CD4-positive, CD25-positive, alpha-beta regulatory T cell (primary cell): Measurements from ENCODE around the gene PLG. TPM values are rescaled to one million over a fixed set of nuclear protein-coding genes. Genes with fewer than 3 reads are reported as not detected.
"Not testable (repeated sequence)": the region's sequence is repeated elsewhere in the genome, so short reads cannot be mapped to it uniquely, and the experiment has no call there.

ENCODE experiments used
- ATAC-seq, 2 donors: fragments of 150-1000 bp; cut with Tn5 transposase; one replicate each; pipeline ENCODE4 v1.10.0; 2021; ENCODE audit warnings: low read depth in 2 of 2, moderate number of reproducible peaks in 2 of 2, moderate library complexity in 1 of 2
- DNase-seq, 3 donors: peaks; one replicate each; pipeline versions ENCODE4 v3.0.0 to v3.0.0-alpha.2; 2012 to 2022; ENCODE audit warnings: mixed read lengths in 1 of 3
- H3K27ac ChIP-seq: one replicate; pipeline ENCODE4 v1.7.0; 2013; ENCODE audit warnings: mild to moderate bottlenecking, low read length; ENCODE audit not compliant: insufficient read depth, poor library complexity, severe bottlenecking
- H3K27me3 ChIP-seq: one replicate; pipeline ENCODE4 v1.7.0; 2013; ENCODE audit warnings: low read length; ENCODE audit not compliant: control insufficient read depth, insufficient read depth
- H3K36me3 ChIP-seq: one replicate; pipeline ENCODE4 v1.7.0; 2013; ENCODE audit warnings: mild to moderate bottlenecking, low read length, moderate library complexity; ENCODE audit not compliant: control insufficient read depth, insufficient read depth
- H3K4me1 ChIP-seq: 2 replicates; pipeline ENCODE4 v1.7.0; 2013; ENCODE audit warnings: mild to moderate bottlenecking, low read length; ENCODE audit not compliant: insufficient read depth, control insufficient read depth, poor library complexity, severe bottlenecking
- H3K4me3 ChIP-seq: one replicate; pipeline ENCODE4 v1.7.0; 2013; ENCODE audit warnings: low read depth, mild to moderate bottlenecking, low read length, moderate library complexity
- H3K9me3 ChIP-seq, 2 experiments: 1 replicate in 1 of 2; 2 replicates in 1 of 2; pipeline ENCODE4 v1.7.0; 2013; ENCODE audit warnings: low read length in 2 of 2, mild to moderate bottlenecking in 1 of 2, moderate library complexity in 1 of 2; ENCODE audit not compliant: control insufficient read depth in 2 of 2
- H3K27ac Mint-ChIP-seq, 3 donors: one replicate each; pipeline ENCODE4 v1.8.0; 2020 to 2022; ENCODE audit warnings: mild to moderate bottlenecking in 3 of 3, mixed read lengths in 3 of 3, moderate library complexity in 2 of 3
- H3K27me3 Mint-ChIP-seq: one replicate; pipeline ENCODE4 v1.8.0; 2022; ENCODE audit warnings: mild to moderate bottlenecking, mixed read lengths
- H3K36me3 Mint-ChIP-seq: one replicate; pipeline ENCODE4 v1.8.0; 2020; ENCODE audit warnings: mixed read lengths
- H3K4me1 Mint-ChIP-seq, 4 donors: one replicate each; pipeline ENCODE4 v1.8.0; 2020 to 2022; ENCODE audit warnings: mixed read lengths in 4 of 4, mild to moderate bottlenecking in 1 of 4
- H3K4me3 Mint-ChIP-seq, 4 donors: one replicate each; pipeline ENCODE4 v1.8.0; 2020 to 2022; ENCODE audit warnings: mild to moderate bottlenecking in 4 of 4, mixed read lengths in 4 of 4, moderate library complexity in 3 of 4
- H3K9me3 Mint-ChIP-seq, 7 donors: one replicate each; pipeline ENCODE4 v1.8.0; 2020 to 2022; ENCODE audit warnings: mixed read lengths in 7 of 7, mild to moderate bottlenecking in 3 of 7, moderate library complexity in 2 of 7
- polyA plus RNA-seq, 4 donors: library from polyadenylated mRNA; unstranded; fragments of 300-500 nt; fragmentation: Illumina TruSeq; gene quantifications; one replicate each; pipeline ENCODE4 v1.2.3, GENCODE V29; 2021
- total RNA-seq: library from RNA; stranded (reverse); gene quantifications from one replicate; pipeline ENCODE4 v1.2.3, GENCODE V29; 2022

The PLG gene
- total and polyA plus RNA-seq, 5 donors from 2014 or later: not detected

DNA sequence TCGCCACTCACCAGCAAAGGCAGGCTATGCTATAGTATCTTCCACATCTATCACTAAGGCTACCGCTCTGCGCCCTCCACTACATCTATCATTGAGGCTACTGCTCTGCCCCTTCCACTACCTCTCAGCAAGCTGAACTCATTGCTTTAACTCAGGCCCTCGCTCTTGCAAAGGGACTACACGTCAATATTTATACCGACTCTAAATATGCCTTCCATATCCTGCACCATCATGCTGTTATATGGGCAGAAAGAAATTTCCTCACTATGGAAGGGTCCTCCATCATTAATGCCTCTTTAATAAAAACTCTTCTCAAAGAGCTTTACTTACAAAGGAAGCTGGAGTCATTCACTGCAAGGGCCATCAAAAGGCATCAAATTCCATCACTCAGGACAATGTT, 77.1 kb downstream of the PLG start:
- H3K4me3 ChIP-seq, DNase-seq, H3K4me1 Mint-ChIP-seq, H3K9me3 ChIP-seq, H3K27ac Mint-ChIP-seq, H3K36me3 Mint-ChIP-seq, H3K27me3 ChIP-seq, H3K36me3 ChIP-seq, H3K27me3 Mint-ChIP-seq, H3K4me3 Mint-ChIP-seq, ATAC-seq, H3K4me1 ChIP-seq, H3K9me3 Mint-ChIP-seq, H3K27ac ChIP-seq: not testable (repeated sequence)

GRCh38 chr6:160780656-160781055, 78.6 kb downstream of the PLG start:
- H3K9me3 ChIP-seq, H3K36me3 Mint-ChIP-seq, DNase-seq, H3K4me1 ChIP-seq, H3K27ac Mint-ChIP-seq, H3K27me3 Mint-ChIP-seq, H3K27ac ChIP-seq, H3K27me3 ChIP-seq, ATAC-seq, H3K36me3 ChIP-seq, H3K9me3 Mint-ChIP-seq, H3K4me3 ChIP-seq, H3K4me1 Mint-ChIP-seq, H3K4me3 Mint-ChIP-seq: not testable (repeated sequence)

DNA sequence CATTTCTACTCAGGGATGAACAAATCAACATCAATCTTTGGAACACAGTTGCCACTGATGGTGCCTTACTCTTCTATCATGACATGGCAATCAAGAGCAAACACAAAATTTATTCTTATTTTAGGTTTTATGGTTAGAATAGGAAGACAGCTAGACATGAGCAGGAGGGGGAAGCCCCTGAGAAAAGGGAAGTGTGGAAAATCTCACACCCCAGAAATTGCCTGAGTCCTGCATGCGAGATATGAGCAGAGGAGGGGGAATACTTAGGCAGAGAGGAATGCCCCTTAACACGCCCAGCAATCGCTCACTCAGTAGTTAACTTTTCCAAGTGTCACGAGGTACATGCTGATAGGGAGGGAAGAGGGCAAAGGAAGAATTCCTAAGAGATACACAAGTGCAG, 79.3 kb downstream of the PLG start:
- no peak overlapping the region for H3K4me3 Mint-ChIP-seq
- no peaks in the 10 kb centered on the region for H3K27me3 ChIP-seq
- no peak for DNase-seq
- H3K4me1 ChIP-seq: no peaks in the 10 kb centered on the region
- no peak for ATAC-seq
- peaks cover 0 to 6% (median 0%) of the 10 kb centered on the region in 7 donors for H3K9me3 Mint-ChIP-seq
- H3K27ac ChIP-seq: no peak overlapping the region
- H3K4me1 Mint-ChIP-seq: no peaks in the 10 kb centered on the region
- no peaks in the 10 kb centered on the region for H3K27me3 Mint-ChIP-seq
- peaks cover 0 to 4% of the 10 kb centered on the region in 2 experiments for H3K9me3 ChIP-seq
- no peak overlapping the region for H3K4me3 ChIP-seq
- no peak overlapping the region for H3K27ac Mint-ChIP-seq
- no peaks in the 10 kb centered on the region for H3K36me3 Mint-ChIP-seq
- H3K36me3 ChIP-seq: no peaks in the 10 kb centered on the region

- H3K9me3 Mint-ChIP-seq: peaks cover 0 to 6% (median 0%) of the 10 kb centered on the region in 7 donors
- H3K4me3 Mint-ChIP-seq: no peak overlapping the region
- Histone ChIP-seq H3K4me3 (no peak overlapping the region), H3K9me3 (peaks cover 0 to 4% of the 10 kb centered on the region in 2 experiments), H3K36me3 (no peaks in the 10 kb centered on the region), H3K4me1 (no peaks in the 10 kb centered on the region), H3K27ac (no peak overlapping the region), H3K27me3 (no peaks in the 10 kb centered on the region)
- H3K27ac Mint-ChIP-seq: no peak overlapping the region
- no peak for ATAC-seq
- no peaks in the 10 kb centered on the region for H3K4me1 Mint-ChIP-seq
- no peak for DNase-seq
- no peaks in the 10 kb centered on the region for H3K36me3 Mint-ChIP-seq
- H3K27me3 Mint-ChIP-seq: peaks cover 3% of the 10 kb centered on the region
Observed at GRCh38 chr6:160782228-160782627, 80.2 kb downstream of the PLG start.

DNA sequence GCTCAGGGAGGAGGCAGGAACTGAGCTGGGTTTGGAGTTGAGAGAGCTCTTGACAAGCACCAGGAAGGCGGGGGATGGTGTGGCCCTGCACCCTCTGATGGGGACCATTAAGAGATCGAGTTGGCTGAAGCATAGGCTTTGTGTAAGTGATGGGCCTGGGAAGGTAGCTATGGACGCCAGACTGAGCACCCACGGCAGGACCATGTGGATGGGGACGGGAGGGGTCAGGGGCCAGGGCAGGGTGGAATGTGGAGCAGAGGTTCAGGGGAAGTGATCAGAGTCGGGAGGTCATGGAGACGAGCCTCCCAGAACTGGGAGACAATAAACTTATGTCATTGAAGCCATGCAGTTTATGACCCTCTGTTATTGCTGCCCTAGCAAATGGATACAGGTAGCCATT, 81.7 kb downstream of the PLG start:
- Mint-ChIP-seq H3K4me1 (no peaks in the 10 kb centered on the region), H3K4me3 (no peak overlapping the region), H3K36me3 (no peaks in the 10 kb centered on the region), H3K27ac (no peak overlapping the region), H3K9me3 (peaks cover 0 to 6% (median 0%) of the 10 kb centered on the region in 7 donors), H3K27me3 (peaks cover 7% of the 10 kb centered on the region)
- DNase-seq (no peak), ATAC-seq (no peak)
- Histone ChIP-seq H3K9me3 (peaks cover 0 to 4% of the 10 kb centered on the region in 2 experiments), H3K27ac (no peak overlapping the region), H3K36me3 (no peaks in the 10 kb centered on the region), H3K4me3 (no peak overlapping the region), H3K27me3 (no peaks in the 10 kb centered on the region), H3K4me1 (no peaks in the 10 kb centered on the region)

DNA sequence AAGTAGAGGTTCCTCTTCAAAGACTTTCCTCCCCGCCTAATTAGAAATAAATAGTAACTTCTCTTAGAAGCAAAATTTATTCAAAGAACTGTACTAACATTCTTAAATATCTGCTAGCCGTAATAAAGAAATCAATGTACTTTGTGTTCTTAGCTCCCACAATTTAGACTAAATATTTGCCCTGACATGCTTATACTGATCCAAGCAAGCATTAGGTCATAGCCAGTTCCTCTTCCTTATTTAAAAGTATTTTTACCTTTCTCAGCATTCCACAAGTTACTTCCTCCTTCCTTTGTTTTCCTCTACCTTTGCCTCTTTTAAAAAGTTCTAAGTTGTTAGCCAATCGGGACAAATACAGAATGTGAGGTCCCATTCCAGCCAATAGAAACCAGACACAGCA, 86.1 kb downstream of the PLG start:
- H3K27me3 ChIP-seq, H3K36me3 Mint-ChIP-seq, H3K9me3 ChIP-seq, H3K27ac Mint-ChIP-seq, DNase-seq, H3K36me3 ChIP-seq, H3K4me3 Mint-ChIP-seq, ATAC-seq, H3K4me3 ChIP-seq, H3K9me3 Mint-ChIP-seq, H3K27ac ChIP-seq, H3K27me3 Mint-ChIP-seq, H3K4me1 ChIP-seq: not testable (repeated sequence)
- H3K4me1 Mint-ChIP-seq: peaks cover 0 to 15% (median under 1%) of the 10 kb centered on the region in 4 donors

- Histone ChIP-seq H3K36me3 (no peaks in the 10 kb centered on the region), H3K4me3 (no peak overlapping the region), H3K27ac (no peak overlapping the region), H3K4me1 (no peaks in the 10 kb centered on the region), H3K9me3 (no peaks in the 10 kb centered on the region), H3K27me3 (no peaks in the 10 kb centered on the region)
- no peak for DNase-seq
- Mint-ChIP-seq H3K4me1 (peaks cover 0 to 15% (median under 1%) of the 10 kb centered on the region in 4 donors), H3K27me3 (peaks cover 7% of the 10 kb centered on the region), H3K9me3 (peaks cover 0 to 2% (median 0%) of the 10 kb centered on the region in 7 donors), H3K27ac (no peak overlapping the region), H3K4me3 (no peak overlapping the region), H3K36me3 (no peaks in the 10 kb centered on the region)
- ATAC-seq: no peak
Observed at GRCh38 chr6:160788806-160789205, 86.8 kb downstream of the PLG start.

DNA sequence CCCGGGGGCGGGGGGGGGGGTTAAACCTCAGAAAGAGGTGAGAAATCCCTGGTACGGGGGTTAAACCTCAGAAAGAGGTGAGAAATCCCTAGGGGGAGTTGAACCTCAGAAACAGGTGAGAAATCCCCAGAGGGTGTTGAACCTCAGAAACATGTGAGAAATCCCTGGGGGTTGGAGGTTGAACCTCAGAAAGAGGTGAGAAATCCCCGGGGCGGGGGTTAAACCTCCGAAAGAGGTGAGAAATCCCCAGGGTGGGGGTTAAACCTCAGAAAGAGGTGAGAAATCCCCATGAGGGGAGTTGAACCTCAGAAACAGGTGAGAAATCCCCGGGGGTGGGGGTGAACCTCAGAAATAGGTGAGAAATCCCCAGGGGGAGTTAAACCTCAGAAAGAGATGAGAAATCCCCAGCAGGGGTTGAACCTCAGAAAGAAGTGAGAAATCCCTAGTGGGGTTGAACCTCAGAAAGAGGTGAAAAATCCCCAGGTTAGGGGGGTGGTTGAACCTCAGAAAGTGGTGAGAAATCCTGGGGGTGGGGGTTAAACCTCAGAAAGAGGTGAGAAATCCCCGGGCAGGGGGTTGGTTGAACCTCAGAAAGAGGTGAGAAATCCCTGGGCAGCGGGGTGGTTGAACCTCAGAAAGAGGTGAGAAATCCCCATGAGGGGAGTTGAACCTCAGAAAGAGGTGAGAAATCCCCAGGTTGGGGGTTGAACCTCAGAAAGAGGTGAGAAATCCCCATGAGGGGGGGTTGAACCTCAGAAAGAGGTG, 87.4 kb downstream of the PLG start:
- Mint-ChIP-seq H3K27me3 (peaks cover 7% of the 10 kb centered on the region), H3K4me3 (no peak overlapping the region), H3K36me3 (no peaks in the 10 kb centered on the region), H3K27ac (no peak overlapping the region), H3K9me3 (peaks cover 0 to 2% (median 0%) of the 10 kb centered on the region in 7 donors), H3K4me1 (peaks cover 0 to 15% (median under 1%) of the 10 kb centered on the region in 4 donors)
- DNase-seq (no peak), ATAC-seq (no peak)
- no peak overlapping the region for H3K27ac ChIP-seq
- no peaks in the 10 kb centered on the region for H3K27me3 ChIP-seq
- H3K9me3 ChIP-seq: no peaks in the 10 kb centered on the region
- H3K4me1 ChIP-seq: no peaks in the 10 kb centered on the region
- no peak overlapping the region for H3K4me3 ChIP-seq
- no peaks in the 10 kb centered on the region for H3K36me3 ChIP-seq
